Measurements from ENCODE around the gene MAS1L.

The MAS1L gene

DNA sequence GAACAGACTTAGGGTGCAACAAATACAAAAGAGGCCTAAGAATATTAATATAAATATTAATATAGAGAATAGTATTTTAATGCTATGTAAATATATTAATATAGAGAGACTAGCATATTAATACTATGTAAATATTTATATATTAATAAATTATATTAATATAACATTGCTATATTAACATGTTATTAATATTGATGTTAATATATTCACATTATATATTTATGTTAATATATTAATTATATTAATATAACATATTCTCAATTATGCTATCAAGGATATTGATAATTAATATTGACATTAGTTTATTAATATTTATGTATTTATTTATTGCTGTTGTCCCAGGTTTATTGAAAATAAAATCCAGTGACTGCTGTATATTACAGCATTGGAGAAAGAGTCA lies 1.1 kb upstream of the MAS1L start:
- DNase-seq (ENCODE audit: insufficient read length, low spot score), result no peak

DNA sequence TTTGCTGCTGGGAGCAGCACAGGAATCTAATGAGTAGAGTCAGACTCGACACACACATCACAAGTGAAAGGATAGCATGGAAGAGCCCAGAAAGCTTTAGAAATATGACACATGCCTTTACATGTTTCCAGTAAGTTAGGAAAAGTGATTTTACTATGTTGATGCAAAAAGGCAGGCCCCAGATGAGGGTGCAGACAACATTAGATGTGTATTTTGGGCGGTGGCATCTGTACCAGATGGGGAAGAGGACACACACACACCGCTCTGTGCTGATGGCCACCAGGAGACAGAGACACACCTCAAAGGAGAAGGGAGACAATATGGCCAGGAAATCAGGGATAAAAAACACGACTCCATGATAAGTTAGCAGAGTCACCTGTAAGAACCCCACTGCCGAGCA lies 625 bp downstream of the MAS1L start:
- TF ChIP-seq, protein P1, sequence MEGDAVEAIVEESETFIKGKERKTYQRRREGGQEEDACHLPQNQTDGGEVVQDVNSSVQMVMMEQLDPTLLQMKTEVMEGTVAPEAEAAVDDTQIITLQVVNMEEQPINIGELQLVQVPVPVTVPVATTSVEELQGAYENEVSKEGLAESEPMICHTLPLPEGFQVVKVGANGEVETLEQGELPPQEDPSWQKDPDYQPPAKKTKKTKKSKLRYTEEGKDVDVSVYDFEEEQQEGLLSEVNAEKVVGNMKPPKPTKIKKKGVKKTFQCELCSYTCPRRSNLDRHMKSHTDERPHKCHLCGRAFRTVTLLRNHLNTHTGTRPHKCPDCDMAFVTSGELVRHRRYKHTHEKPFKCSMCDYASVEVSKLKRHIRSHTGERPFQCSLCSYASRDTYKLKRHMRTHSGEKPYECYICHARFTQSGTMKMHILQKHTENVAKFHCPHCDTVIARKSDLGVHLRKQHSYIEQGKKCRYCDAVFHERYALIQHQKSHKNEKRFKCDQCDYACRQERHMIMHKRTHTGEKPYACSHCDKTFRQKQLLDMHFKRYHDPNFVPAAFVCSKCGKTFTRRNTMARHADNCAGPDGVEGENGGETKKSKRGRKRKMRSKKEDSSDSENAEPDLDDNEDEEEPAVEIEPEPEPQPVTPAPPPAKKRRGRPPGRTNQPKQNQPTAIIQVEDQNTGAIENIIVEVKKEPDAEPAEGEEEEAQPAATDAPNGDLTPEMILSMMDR (IDR thresholded peaks at IDR 0.05; ENCODE audit: insufficient read depth, missing control alignments), result no peak
- FAIRE-seq (no peak), DNase-seq (ENCODE audit: insufficient read length, low spot score) (no peak)

More for the DNA sequence above, 1.1 kb upstream of the MAS1L start:
- FAIRE-seq, result no peak
- TF ChIP-seq, protein P1 (IDR thresholded peaks at IDR 0.05; ENCODE audit: insufficient read depth, missing control alignments), result no peak

DNA sequence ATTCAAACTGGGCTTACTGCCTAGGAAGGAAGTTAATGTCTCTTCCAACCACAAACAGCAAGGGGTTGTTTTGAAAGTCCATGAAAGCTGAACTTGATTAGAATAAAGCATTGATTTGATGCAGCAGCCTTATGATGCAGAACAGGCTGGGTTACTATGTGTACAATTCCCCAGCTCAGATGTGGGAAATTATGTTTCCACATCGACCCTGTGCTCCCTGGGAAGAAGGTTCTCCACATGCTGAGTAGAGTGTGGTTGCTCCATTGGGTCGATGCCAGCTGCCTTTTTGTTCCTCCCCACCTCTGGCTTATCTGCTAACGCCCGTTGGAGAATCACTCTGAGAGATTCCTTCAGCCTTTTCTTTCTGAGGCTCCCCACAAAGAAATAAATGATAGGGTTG lies 1.2 kb downstream of the MAS1L start:
- TF ChIP-seq, protein P1 (IDR thresholded peaks at IDR 0.05; ENCODE audit: insufficient read depth, missing control alignments), result no peak
- FAIRE-seq, result no peak

DNA sequence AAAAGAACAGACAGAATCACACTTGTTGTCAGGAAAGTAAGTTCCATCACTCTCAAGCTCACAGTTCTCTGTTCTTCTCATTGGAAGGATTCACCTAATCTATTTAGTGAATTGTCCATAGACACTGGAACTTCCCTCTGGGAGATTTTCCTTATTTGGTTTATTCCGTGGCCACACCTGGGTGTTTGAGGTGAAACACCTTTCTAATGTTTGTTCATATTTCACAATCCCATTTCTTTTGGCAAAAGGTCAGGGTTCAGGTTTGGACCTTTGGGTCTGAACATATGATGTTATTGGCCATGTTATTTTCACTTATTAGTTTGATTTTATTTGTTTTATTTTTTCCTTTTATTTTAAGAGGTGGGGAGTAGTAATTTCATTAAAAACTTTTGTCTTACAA lies 4.0 kb downstream of the MAS1L start:
- FAIRE-seq, result no peak
- TF ChIP-seq, protein P1 (IDR thresholded peaks at IDR 0.05; ENCODE audit: insufficient read depth, missing control alignments), result no peak
- DNase-seq (ENCODE audit: insufficient read length, low spot score), result no peak

More for the DNA sequence above, 1.2 kb downstream of the MAS1L start:
- DNase-seq (ENCODE audit: insufficient read length, low spot score), result no peak

DNA sequence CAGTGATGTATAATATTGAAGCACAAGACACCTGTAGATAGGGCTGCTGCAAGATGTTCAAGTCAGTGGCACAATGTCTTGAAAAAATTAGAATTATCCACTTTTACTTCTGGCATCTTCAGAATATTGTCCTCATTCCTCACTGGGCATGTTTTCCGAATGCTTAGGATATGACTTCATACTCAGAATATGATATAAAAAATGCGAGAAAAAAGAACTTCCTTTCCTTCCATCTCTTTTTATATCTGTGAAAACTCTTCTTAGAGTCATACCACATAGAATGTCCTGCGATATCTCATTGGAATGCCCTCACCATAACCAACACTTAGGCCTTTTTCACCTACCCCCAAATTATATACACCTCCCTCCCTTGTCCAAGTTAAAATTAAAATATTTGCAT lies 4.6 kb downstream of the MAS1L start:
- TF ChIP-seq, protein P1 (IDR thresholded peaks at IDR 0.05; ENCODE audit: insufficient read depth, missing control alignments), result no peak
- no peak for DNase-seq (ENCODE audit: insufficient read length, low spot score)
- no peak for FAIRE-seq

DNA sequence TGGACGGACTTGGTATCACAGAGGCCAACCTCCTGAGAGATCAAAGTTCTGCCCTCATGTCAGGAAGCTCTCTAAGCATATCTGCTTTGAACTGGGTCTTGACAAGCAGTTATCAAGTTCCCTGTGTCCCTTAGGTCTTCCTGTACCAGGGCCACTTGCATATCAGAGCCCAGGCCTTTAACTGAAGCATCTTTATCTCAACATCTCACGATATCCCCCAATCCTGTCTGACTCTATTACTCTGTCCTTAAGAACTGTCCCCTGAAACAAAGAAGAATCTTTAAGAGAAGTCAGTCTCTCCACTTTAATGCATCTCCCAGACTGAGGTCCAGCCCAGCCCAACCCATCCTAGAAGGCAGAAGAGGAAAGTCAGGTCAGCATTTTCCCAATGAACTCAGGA lies 8.2 kb downstream of the MAS1L start:
- TF ChIP-seq, protein P1 (IDR thresholded peaks at IDR 0.05; ENCODE audit: insufficient read depth, missing control alignments), result no peak
- DNase-seq (ENCODE audit: insufficient read length, low spot score), result no peak
- FAIRE-seq, result no peak

DNA sequence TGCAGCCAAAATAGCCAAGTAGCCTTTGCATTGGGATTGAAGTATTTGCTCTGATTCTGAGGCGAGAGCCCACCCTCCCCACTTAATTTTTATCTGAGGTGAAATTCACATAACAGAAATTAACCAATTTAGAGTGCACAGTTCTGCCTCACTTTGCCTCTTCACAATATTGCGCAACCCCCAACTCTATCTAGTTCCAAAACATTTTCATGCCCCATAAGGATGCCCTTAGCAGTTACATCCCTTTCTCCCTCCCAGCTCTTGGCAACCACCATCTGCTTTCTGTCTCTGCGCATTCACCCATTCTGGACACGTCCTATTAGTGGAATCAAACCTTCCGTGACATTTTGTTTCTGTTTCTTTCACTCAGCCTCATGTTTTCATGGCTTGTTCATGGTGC lies 9.0 kb downstream of the MAS1L start:
- TF ChIP-seq, protein P1 (IDR thresholded peaks at IDR 0.05; ENCODE audit: insufficient read depth, missing control alignments), result no peak
- DNase-seq (ENCODE audit: insufficient read length, low spot score), result no peak
- no peak for FAIRE-seq
